HG03520 (cell line): Measurements from ENCODE around the gene SLC16A10.
"Not testable (repeated sequence)": the region's sequence is repeated elsewhere in the genome, so short reads cannot be mapped to it uniquely, and the experiment has no call there.

Experiments
- ATAC-seq: cut with Tn5 transposase; IDR thresholded peaks from one replicate; pipeline ENCODE4 v1.9.1; 2021; ENCODE audit warnings: mild to moderate bottlenecking, moderate library complexity; ENCODE audit not compliant: unreplicated experiment

SLC16A10 gene

DNA sequence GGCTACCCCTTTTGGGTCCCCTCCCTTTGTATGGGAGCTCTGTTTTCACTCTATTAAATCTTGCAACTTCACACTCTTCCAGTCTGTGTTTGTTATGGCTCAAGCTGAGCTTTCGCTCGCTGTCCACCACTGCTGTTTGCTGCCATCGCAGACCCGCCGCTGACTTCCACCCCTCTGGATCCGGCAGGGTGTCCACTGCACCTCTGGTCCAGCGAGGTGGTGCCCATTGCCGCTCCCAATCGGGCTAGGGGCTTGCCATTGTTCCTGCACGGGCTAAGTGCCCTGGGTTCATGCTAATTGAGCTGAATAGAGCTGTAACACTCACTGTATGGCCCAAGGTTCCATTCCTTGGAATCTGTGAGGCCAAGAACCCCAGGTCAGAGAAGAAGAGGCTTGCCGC is 43.7 kb downstream of the SLC16A10 start:
- ATAC-seq: not testable (repeated sequence)

GRCh38 chr6:111132669-111133068 is 45.4 kb downstream of the SLC16A10 start:
- not testable (repeated sequence) for ATAC-seq

DNA sequence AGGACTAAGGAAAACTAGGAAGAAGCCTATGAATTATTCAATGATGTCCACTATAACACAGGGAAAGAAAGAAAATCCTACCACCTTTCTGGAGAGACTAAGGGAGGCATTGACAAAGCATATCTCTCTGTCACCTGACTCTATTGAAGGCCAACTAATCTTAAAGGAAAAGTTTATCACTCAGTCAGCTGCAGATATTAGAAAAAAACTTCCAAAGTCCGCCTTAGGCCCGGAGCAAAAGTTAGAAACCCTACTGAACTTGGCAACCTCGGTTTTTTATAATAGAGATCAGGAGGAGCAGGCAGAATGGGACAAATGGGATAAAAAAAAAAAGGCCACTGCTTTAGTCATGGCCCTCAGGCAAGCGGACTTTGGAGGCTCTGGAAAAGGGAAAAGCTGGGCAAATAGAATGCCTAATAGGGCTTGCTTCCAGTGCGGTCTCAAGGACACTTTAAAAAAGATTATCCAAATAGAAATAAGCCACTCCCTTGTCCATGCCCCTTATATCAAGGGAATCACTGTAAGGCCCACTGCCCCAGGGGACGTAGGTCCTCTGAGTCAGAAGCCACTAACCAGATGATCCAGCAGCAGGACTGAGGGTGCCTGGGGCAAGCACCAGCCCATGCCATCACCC is 47.0 kb downstream of the SLC16A10 start:
- not testable (repeated sequence) for ATAC-seq

GRCh38 chr6:111137489-111138093 is 50.3 kb downstream of the SLC16A10 start:
- ATAC-seq: not testable (repeated sequence)

- ATAC-seq: no peak
These were observed 60.1 kb downstream of the SLC16A10 start for GRCh38 chr6:111147440-111147839.

GRCh38 chr6:111148110-111148509 is 60.8 kb downstream of the SLC16A10 start:
- ATAC-seq: no peak

GRCh38 chr6:111150577-111150976 is 63.3 kb downstream of the SLC16A10 start:
- ATAC-seq: no peak

- ATAC-seq: no peak
These were observed 67.7 kb downstream of the SLC16A10 start for GRCh38 chr6:111154981-111155380.

GRCh38 chr6:111157412-111157811 is 70.1 kb downstream of the SLC16A10 start:
- ATAC-seq: no peak

DNA sequence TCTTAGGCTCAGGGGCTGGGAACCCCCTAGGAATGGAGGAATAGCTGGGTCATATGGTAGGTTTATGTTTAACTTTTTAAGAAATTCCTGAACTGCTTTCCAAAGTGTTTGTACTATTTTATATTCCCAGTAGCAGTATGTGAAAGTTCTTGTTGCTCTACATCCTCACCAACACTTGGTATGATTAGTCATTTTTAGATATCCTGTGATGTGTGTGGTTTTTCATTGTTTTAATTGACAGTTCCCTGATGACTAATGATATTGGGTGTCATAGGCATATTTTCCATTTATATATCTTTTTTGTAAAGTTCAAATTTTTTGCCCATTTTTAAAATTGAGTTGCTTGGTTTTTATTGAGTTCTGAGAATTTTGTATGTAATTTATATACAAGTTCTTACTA is 72.3 kb downstream of the SLC16A10 start:
- ATAC-seq: no peak

GRCh38 chr6:111161650-111162049 is 74.3 kb downstream of the SLC16A10 start:
- no peak for ATAC-seq

GRCh38 chr6:111162504-111162903 is 75.2 kb downstream of the SLC16A10 start:
- ATAC-seq: no peak

DNA sequence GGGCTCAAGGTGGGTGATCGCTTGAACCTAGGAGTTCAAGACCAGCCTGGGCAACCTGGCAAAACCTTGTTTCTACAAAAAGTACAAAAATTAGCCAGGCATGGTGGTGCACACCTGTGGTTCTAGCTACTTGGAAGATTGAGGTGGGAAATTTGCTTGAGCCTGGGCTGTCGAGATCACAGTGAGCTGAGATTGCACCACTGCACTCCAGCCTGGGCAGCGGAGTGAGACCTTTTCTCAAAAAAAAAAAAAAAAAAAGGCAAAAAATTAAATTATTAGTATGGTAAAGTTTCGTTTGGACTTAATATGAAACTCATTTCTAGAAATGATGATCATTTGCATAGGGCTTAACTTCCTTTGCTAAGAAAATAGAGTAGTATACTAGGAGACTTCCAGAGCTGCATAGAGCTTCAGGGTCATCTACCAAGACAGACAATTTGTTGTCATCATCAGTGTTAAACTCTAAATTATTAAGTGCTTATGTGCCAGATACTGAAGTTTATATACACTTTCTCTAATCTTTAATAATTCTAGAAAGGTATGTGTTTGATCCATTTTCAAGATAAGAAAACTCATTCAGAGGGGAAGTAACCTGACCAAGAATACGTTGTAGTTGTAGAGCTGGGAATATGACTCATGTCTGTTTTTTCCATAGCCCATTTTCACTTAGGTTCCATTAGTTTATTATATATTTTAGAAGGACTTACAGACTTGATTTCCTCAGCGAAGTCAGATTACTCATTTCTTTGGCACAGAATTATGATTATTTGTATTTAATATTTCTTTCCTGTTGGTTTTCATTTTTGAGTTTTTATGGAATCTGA is 84.5 kb downstream of the SLC16A10 start:
- ATAC-seq: no peak

DNA sequence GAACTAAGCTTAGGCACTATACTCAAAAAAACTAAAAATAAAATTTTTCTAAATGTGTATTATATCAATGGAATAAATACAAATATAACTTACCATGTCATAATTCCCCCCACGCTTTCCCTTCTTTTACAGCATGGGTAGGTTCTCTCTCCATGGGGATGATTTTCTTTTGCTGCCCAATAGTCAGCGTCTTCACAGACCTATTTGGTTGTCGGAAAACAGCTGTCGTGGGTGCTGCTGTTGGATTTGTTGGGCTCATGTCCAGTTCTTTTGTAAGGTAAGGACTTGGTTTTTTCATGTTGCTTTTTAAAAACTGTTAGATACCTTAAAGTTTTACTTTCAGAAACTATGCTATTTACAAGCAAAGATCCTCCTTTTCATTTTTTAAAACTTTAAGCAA is 85.3 kb downstream of the SLC16A10 start:
- no peak for ATAC-seq

DNA sequence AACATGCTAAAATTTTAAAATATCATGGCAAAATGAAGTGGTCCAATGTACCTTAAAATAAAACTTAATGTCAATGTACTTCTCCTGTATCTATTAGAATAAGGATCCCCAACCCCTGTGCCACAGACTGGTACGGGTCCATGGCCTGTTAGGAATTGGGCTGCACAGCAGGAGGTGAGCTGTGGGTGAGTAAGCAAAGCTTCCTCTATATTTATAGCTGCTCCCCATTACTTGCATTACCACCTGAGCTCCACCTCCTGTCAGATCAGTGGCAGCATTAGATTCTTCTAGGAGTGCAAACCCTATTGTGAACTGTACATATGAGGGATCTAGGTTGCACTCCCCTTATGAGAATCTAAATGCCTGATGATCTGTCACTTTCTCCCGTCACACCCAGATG is 86.0 kb downstream of the SLC16A10 start:
- ATAC-seq: no peak

DNA sequence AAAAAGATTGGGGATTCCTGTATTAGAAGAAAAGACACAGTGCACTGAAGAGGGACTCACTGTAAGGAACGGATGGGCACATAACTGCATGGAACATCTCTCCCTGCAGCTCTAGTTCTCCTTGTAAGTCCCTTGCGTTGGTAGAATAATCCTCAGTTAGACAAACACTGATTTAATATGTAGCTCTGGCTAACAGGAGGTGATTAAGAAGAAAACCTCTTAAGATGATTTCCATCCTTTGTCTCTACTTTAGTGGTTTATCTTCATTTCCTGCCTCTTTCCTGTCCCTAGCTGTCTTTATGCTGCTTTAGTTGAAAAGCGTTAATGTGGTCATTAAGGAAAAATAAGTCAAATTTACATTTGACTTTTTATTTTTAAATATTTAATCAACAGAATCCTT is 86.6 kb downstream of the SLC16A10 start:
- no peak for ATAC-seq

GRCh38 chr6:111175109-111175508 is 87.8 kb downstream of the SLC16A10 start:
- no peak for ATAC-seq

DNA sequence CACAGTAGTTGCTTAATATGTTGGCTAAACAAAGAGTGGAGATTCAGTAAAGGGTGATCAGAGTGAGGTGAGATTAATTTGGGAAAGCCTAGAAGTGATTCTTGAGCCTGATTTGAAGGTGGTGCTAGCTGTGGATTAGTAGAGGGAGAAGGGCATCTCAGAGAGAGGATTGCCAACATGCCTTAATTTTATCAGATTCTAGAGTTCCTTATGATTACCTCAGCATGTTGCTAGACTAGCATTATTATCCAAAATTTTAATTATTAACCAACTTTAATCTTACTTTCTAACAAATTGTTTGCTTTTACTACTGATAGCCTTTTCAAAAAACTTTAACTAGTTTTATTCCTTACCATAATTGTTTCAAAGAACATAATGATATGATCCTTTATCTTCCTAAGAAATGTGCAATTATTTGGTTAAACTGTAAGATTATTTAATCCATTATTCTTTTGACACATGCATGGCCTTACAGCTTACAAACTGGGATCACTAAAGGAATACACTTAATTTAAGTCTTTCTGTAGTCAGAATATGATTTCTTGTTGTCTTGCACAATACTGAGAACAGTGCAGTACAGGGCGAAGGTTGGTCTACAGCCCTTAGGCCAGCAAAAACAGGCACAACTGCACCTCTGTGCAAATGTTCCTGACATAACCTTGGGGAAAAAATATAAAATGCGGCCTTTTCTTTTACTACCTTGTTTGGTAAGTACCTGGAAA is 88.9 kb downstream of the SLC16A10 start:
- no peak for ATAC-seq

- no peak for ATAC-seq
These were observed 89.4 kb downstream of the SLC16A10 start for GRCh38 chr6:111176760-111177099.

- no peak for ATAC-seq
These were observed 89.8 kb downstream of the SLC16A10 start for GRCh38 chr6:111177131-111177530.

DNA sequence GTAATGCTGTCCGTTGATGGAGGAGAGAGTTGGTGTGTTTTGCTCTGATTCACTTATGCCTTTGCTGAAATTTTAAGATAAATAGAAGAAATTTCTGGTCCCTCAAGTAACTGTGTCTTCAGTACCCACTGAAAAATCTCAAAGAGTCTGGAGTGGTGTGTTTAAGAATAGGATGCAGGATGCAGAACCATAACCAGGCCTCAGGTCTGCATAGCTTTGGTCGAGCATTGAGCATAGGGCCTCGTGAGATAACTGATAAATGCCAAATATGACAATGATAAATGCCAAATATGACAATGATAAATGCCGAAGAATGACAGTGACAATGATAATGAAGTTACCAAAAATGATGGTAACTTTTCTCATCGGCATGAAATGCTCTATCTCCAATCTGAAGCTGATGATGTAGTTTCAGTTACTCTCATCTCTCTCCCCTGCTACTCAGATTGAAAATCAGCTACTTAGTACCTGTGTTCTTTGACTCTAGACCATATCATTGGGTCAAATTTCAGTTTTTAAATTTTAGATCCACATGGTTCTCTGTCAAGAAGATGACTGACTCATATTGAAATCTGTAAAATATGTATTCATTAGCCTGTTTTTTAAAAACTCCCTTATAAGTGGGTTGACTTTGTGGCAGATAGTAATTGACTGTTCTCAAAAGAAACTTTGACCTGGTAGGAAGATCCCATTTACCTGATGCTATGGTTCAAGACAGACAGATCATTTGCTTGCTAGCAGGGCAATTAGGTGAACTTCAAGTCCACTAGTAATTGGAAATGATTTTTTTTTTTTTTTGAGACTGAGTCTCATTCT is 96.6 kb downstream of the SLC16A10 start:
- ATAC-seq: no peak
